ENCODE results near the gene LNP1. TPM values are rescaled to one million over a fixed set of nuclear protein-coding genes. Genes with fewer than 3 reads are reported as not detected.

Gene LNP1
- total RNA-seq, 1 donor from 2014 or later: 2.4 TPM

GRCh38 chr3:100368441-100368840 is 32.9 kb upstream of the LNP1 start:
- Mint-ChIP-seq H3K27me3 (ENCODE audit: unreplicated experiment) (no peaks in the 10 kb centered on the region), H3K36me3 (ENCODE audit: unreplicated experiment) (peaks cover 64% of the 10 kb centered on the region), H3K4me1 (ENCODE audit: unreplicated experiment) (no peaks in the 10 kb centered on the region), H3K9me3 (ENCODE audit: unreplicated experiment) (no peaks in the 10 kb centered on the region), H3K27ac (ENCODE audit: unreplicated experiment) (no peak overlapping the region), H3K4me3 (ENCODE audit: unreplicated experiment) (no peak overlapping the region)
- no peak for TF ChIP-seq CTCF (IDR thresholded peaks at IDR 0.05)
- no peak for DNase-seq (ENCODE audit: extremely low spot score, unreplicated experiment)

GRCh38 chr3:100370756-100371155 is 30.6 kb upstream of the LNP1 start:
- TF ChIP-seq CTCF (IDR thresholded peaks at IDR 0.05): no peak
- Mint-ChIP-seq H3K27ac (ENCODE audit: unreplicated experiment) (no peak overlapping the region), H3K9me3 (ENCODE audit: unreplicated experiment) (no peaks in the 10 kb centered on the region), H3K4me3 (ENCODE audit: unreplicated experiment) (no peak overlapping the region), H3K27me3 (ENCODE audit: unreplicated experiment) (no peaks in the 10 kb centered on the region), H3K4me1 (ENCODE audit: unreplicated experiment) (no peaks in the 10 kb centered on the region), H3K36me3 (ENCODE audit: unreplicated experiment) (peaks cover 53% of the 10 kb centered on the region)
- no peak for DNase-seq (ENCODE audit: extremely low spot score, unreplicated experiment)

- Mint-ChIP-seq H3K36me3 (ENCODE audit: unreplicated experiment) (peaks cover 46% of the 10 kb centered on the region), H3K27me3 (ENCODE audit: unreplicated experiment) (no peaks in the 10 kb centered on the region), H3K9me3 (ENCODE audit: unreplicated experiment) (no peaks in the 10 kb centered on the region), H3K27ac (ENCODE audit: unreplicated experiment) (no peak overlapping the region), H3K4me1 (ENCODE audit: unreplicated experiment) (no peaks in the 10 kb centered on the region), H3K4me3 (ENCODE audit: unreplicated experiment) (no peak overlapping the region)
- no peak for DNase-seq (ENCODE audit: extremely low spot score, unreplicated experiment)
- TF ChIP-seq CTCF (IDR thresholded peaks at IDR 0.05): no peak
Measured at GRCh38 chr3:100374521-100374920, 26.8 kb upstream of the LNP1 start.

- no peaks in the 10 kb centered on the region for H3K4me1 Mint-ChIP-seq (ENCODE audit: unreplicated experiment)
- no peak for TF ChIP-seq CTCF (IDR thresholded peaks at IDR 0.05)
- H3K27ac Mint-ChIP-seq (ENCODE audit: unreplicated experiment): no peak overlapping the region
- no peak for DNase-seq (ENCODE audit: extremely low spot score, unreplicated experiment)
- H3K27me3 Mint-ChIP-seq (ENCODE audit: unreplicated experiment): no peaks in the 10 kb centered on the region
- H3K9me3 Mint-ChIP-seq (ENCODE audit: unreplicated experiment): no peaks in the 10 kb centered on the region
- H3K36me3 Mint-ChIP-seq (ENCODE audit: unreplicated experiment): peaks cover 51% of the 10 kb centered on the region
- H3K4me3 Mint-ChIP-seq (ENCODE audit: unreplicated experiment): no peak overlapping the region
Measured at GRCh38 chr3:100376301-100376700, 25.0 kb upstream of the LNP1 start.

- H3K27ac Mint-ChIP-seq (ENCODE audit: unreplicated experiment): peak overlapping the region; percentile 82
- H3K27me3 Mint-ChIP-seq (ENCODE audit: unreplicated experiment): no peaks in the 10 kb centered on the region
Measured at GRCh38 chr3:100384733-100385525, 16.4 kb upstream of the LNP1 start.

More at GRCh38 chr3:100384733-100385525, 16.4 kb upstream of the LNP1 start:
- Mint-ChIP-seq H3K9me3 (ENCODE audit: unreplicated experiment) (peaks cover 9% of the 10 kb centered on the region), H3K36me3 (ENCODE audit: unreplicated experiment) (peaks cover 31% of the 10 kb centered on the region), H3K4me1 (ENCODE audit: unreplicated experiment) (peaks cover 44% of the 10 kb centered on the region), H3K4me3 (ENCODE audit: unreplicated experiment) (no peak overlapping the region)
- TF ChIP-seq CTCF (IDR thresholded peaks at IDR 0.05): no peak
- DNase-seq (ENCODE audit: extremely low spot score, unreplicated experiment): no peak
